GM19043 (cell line): Measurements from ENCODE around the gene LIN7B.

Experiments used
- ATAC-seq: cut with Tn5 transposase; IDR thresholded peaks from one replicate; pipeline ENCODE4 v1.9.1; 2021; ENCODE audit warnings: low read depth; ENCODE audit not compliant: unreplicated experiment

LIN7B gene

DNA sequence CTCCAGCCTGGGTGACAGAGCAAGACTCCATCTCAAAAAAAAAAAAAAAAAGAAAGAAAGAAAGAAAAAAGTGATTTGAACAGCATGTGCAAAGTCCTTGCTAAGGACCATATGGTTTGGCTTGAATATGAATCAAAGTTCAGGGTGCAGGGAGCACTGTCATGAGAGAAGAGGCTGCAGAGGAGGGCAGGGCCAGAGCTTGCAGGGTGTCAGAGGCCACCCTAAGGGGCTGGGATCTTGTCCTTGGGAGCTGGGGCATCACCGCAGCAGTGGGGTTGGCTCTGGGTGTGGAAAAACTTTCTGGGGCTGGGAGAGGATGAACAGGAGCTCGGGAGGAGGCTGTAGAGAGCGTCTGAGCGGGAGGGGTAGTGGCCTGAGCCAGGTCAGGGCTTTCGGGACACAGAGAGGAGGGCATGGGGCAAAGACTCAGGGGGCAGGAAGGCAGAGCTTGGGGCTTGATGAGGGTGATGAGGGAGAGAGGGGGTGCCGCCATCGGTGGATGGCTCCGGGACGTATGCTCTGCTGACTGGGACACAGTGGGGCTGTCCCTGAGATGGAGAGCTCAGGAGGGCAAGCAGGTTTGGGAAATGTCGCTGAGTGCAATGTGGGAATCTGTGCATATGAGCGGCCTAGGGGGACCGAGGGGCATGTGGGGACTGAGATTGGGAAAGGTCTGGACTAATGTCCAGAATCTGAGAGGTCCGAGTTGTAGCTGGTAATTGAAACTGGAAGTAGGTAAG is 46.5 kb downstream of the LIN7B start:
- no peak for ATAC-seq

DNA sequence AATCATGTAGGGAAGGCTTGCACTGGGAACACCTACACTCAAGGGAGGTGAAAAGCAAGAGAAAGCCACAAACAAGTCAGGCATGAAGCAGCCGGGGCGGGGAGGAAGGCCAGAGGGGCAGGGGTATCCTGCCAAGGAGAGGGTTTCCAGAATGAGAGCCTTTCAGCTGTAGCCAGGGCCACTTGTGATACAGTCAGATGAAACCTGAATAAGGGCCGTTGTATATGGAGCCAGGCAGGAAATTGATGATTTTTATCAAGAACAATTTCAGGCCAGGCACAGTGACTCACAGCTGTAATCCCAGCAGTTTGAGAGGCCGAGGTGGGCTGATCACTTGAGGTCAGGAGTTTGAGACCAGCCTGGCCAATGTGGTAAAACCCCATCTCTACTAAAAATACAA is 47.8 kb downstream of the LIN7B start:
- ATAC-seq, result no peak

DNA sequence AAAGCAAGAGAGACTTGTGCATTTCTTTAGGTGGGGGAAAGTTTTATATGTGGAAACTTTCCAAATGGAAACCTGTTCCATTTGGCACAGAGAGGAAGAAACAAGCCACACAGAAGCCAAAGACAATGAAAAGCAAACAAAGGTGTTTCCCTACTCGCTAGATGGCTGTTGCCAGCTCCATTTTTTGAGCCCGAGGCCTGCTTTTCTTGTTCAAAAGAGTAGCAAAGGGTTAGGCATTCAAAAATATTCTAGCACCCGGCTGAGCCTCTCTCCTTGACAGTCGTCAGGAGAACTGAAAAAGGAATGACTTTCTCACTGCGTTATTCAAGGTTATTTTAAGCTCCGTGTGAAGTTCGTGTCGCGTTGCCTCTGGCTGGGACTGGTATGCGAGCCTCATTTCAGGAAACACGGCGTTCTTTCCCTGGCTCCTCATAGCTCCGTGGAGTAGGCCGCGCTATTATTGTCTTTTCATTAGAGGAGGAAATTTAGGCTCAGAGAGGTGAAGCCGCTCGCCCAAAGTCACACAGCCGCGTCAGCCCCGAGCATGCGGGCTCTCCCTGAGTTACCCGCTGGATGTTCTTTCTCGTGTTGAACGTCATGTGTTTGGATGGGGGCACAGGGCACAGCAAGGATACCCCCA is 51.1 kb downstream of the LIN7B start:
- ATAC-seq, result no peak

DNA sequence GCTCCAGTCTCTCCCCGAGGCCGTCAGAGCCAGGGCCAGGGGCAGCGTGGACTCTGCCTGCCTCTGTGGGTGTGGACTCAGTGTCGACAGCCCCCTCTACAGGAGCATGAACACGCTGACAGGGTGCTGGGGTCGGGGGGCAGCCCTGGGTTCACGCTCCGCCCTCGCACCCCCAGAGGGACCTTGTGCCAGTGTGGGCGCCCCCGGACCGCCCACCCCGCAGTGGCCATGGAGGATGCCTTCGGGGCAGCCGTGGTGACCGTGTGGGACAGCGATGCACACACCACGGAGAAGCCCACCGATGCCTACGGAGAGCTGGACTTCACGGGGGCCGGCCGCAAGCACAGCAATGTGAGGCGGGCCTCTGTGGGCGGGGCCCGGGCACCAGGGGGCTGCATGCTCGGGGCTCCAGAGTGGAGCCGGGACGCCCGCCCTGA is 51.7 kb downstream of the LIN7B start:
- ATAC-seq, result no peak

DNA sequence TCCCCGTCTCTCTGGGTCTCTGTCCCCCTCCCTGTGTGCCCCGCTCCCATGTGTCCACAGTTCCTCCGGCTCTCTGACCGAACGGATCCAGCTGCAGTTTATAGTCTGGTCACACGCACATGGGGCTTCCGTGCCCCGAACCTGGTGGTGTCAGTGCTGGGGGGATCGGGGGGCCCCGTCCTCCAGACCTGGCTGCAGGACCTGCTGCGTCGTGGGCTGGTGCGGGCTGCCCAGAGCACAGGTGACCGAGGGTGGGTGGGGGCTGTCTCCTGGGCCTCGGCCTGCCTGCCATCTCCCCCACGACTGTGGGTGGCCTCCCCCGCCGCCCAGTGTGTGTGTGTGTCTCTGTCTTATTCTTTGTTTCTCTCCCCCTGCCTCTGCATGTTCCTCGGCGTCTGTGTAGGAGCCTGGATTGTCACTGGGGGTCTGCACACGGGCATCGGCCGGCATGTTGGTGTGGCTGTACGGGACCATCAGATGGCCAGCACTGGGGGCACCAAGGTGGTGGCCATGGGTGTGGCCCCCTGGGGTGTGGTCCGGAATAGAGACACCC is 53.8 kb downstream of the LIN7B start:
- ATAC-seq, result no peak
